ENCODE measurements around the gene INIP.

The INIP gene

GRCh38 chr9:112648624-112649023 is 69.3 kb downstream of the INIP start:
- POLR2A ChIA-PET: no interaction called here
- DNase-seq (ENCODE audit: extremely low spot score): no peak
- CTCF ChIA-PET: no interaction called here
- no peak for TF ChIP-seq CTBP1 (IDR thresholded peaks at IDR 0.05; ENCODE audit: borderline replicate concordance)
- TF ChIP-seq SP1 (IDR thresholded peaks at IDR 0.05): no peak

- DNase-seq (ENCODE audit: extremely low spot score): no peak
- POLR2A ChIA-PET: no interaction called here
- TF ChIP-seq PKNOX1 (IDR thresholded peaks at IDR 0.05) (no peak), TARDBP (IDR thresholded peaks at IDR 0.05) (no peak), L3MBTL2 (conservative IDR thresholded peaks at IDR 0.05) (no peak), FOXM1 (IDR thresholded peaks at IDR 0.05; ENCODE audit: borderline replicate concordance) (no peak), FOXA1 (IDR thresholded peaks at IDR 0.05) (no peak), CTBP1 (IDR thresholded peaks at IDR 0.05; ENCODE audit: borderline replicate concordance) (no peak), BHLHE40 (IDR thresholded peaks at IDR 0.05; ENCODE audit: borderline replicate concordance) (no peak), ZNF384 (IDR thresholded peaks at IDR 0.05) (no peak), LEF1 (IDR thresholded peaks at IDR 0.05; ENCODE audit: borderline replicate concordance) (no peak), ELF4 (IDR thresholded peaks at IDR 0.05) (no peak), HDGF (IDR thresholded peaks at IDR 0.05; ENCODE audit: borderline replicate concordance) (no peak), FOXK2 (IDR thresholded peaks at IDR 0.05) (no peak), NFRKB (IDR thresholded peaks at IDR 0.05) (no peak), SUZ12 (IDR thresholded peaks at IDR 0.05) (no peak), SP1 (IDR thresholded peaks at IDR 0.05) (no peak)
- CTCF ChIA-PET: no interaction called here
These were observed 70.3 kb downstream of the INIP start for GRCh38 chr9:112647596-112647995.

GRCh38 chr9:112642126-112642525 is 75.8 kb downstream of the INIP start:
- TF ChIP-seq FOXA1 (IDR thresholded peaks at IDR 0.05): no peak
- no peak for TF ChIP-seq L3MBTL2 (conservative IDR thresholded peaks at IDR 0.05)
- no peak for TF ChIP-seq NFRKB (IDR thresholded peaks at IDR 0.05)
- no peak for TF ChIP-seq LEF1 (IDR thresholded peaks at IDR 0.05; ENCODE audit: borderline replicate concordance)
- no peak for TF ChIP-seq PKNOX1 (IDR thresholded peaks at IDR 0.05)
- TF ChIP-seq FOXK2 (IDR thresholded peaks at IDR 0.05): no peak
- TF ChIP-seq BHLHE40 (IDR thresholded peaks at IDR 0.05; ENCODE audit: borderline replicate concordance): no peak
- no peak for TF ChIP-seq ZNF384 (IDR thresholded peaks at IDR 0.05)
- TF ChIP-seq TARDBP (IDR thresholded peaks at IDR 0.05): no peak
- no peak for TF ChIP-seq FOXM1 (IDR thresholded peaks at IDR 0.05; ENCODE audit: borderline replicate concordance)
- no peak for TF ChIP-seq SUZ12 (IDR thresholded peaks at IDR 0.05)
- no peak for TF ChIP-seq SP1 (IDR thresholded peaks at IDR 0.05)
- no peak for TF ChIP-seq CTBP1 (IDR thresholded peaks at IDR 0.05; ENCODE audit: borderline replicate concordance)
- no peak for TF ChIP-seq ELF4 (IDR thresholded peaks at IDR 0.05)
- no peak for TF ChIP-seq HDGF (IDR thresholded peaks at IDR 0.05; ENCODE audit: borderline replicate concordance)
- no peak for TF ChIP-seq ARNT (IDR thresholded peaks at IDR 0.05)
- CTCF ChIA-PET: interaction anchor here (0.6 kb wide), 1 partner anchor 47 kb away, joined by 3 read pairs; no protein-coding TSS in a partner anchor
- no peak for DNase-seq (ENCODE audit: extremely low spot score)
- POLR2A ChIA-PET: no interaction called here

GRCh38 chr9:112640311-112640710 is 77.6 kb downstream of the INIP start:
- TF ChIP-seq CTBP1 (IDR thresholded peaks at IDR 0.05; ENCODE audit: borderline replicate concordance) (no peak), SUZ12 (IDR thresholded peaks at IDR 0.05) (no peak), SP1 (IDR thresholded peaks at IDR 0.05) (no peak), PKNOX1 (IDR thresholded peaks at IDR 0.05) (no peak), NFRKB (IDR thresholded peaks at IDR 0.05) (no peak), BHLHE40 (IDR thresholded peaks at IDR 0.05; ENCODE audit: borderline replicate concordance) (no peak), ELF4 (IDR thresholded peaks at IDR 0.05) (no peak), ARNT (IDR thresholded peaks at IDR 0.05) (no peak), LEF1 (IDR thresholded peaks at IDR 0.05; ENCODE audit: borderline replicate concordance) (no peak), FOXM1 (IDR thresholded peaks at IDR 0.05; ENCODE audit: borderline replicate concordance) (no peak), FOXA1 (IDR thresholded peaks at IDR 0.05) (no peak), L3MBTL2 (conservative IDR thresholded peaks at IDR 0.05) (no peak), HDGF (IDR thresholded peaks at IDR 0.05; ENCODE audit: borderline replicate concordance) (no peak), ZNF384 (IDR thresholded peaks at IDR 0.05) (no peak), TARDBP (IDR thresholded peaks at IDR 0.05) (no peak), FOXK2 (IDR thresholded peaks at IDR 0.05) (no peak)
- DNase-seq (ENCODE audit: extremely low spot score): no peak
- CTCF ChIA-PET: no interaction called here
- POLR2A ChIA-PET: no interaction called here

All from HEK293T (cell line).